Aorta (tissue), 5 donors: Measurements from ENCODE around the gene TH. TPM values are rescaled to one million over a fixed set of nuclear protein-coding genes. Genes with fewer than 3 reads are reported as not detected.

Experiments used
- ATAC-seq: fragments of 200-7000 bp; cut with Tn5 transposase; one replicate; pipeline ENCODE4 v1.9.1; 2022; ENCODE audit warnings: moderate library complexity; ENCODE audit not compliant: low FRiP score
- DNase-seq, 2 donors: peaks; one replicate each; pipeline ENCODE4 v3.0.0-alpha.2; 2020
- H3K27ac ChIP-seq, 2 donors: one replicate each; pipeline ENCODE4 v1.5.1; 2013; ENCODE audit warnings: low read length in 2 of 2, mild to moderate bottlenecking in 2 of 2, moderate library complexity in 2 of 2, control low read depth in 1 of 2, inconsistent platforms in 1 of 2, low read depth in 1 of 2
- H3K27me3 ChIP-seq, 2 donors: one replicate each; pipeline ENCODE4 v1.6.1; 2013; ENCODE audit warnings: control low read depth in 1 of 2, low read length in 1 of 2, mild to moderate bottlenecking in 1 of 2, moderate library complexity in 1 of 2; ENCODE audit not compliant: insufficient read depth in 2 of 2, control insufficient read depth in 1 of 2
- H3K36me3 ChIP-seq, 2 donors: one replicate each; pipeline ENCODE4 v1.6.1; 2013; ENCODE audit warnings: control low read depth in 1 of 2, low read length in 1 of 2, mild to moderate bottlenecking in 1 of 2; ENCODE audit not compliant: insufficient read depth in 2 of 2, control insufficient read depth in 1 of 2
- H3K4me1 ChIP-seq, 2 donors: one replicate each; pipeline ENCODE4 v1.6.1; 2013; ENCODE audit warnings: low read length in 2 of 2, control low read depth in 1 of 2, mild to moderate bottlenecking in 1 of 2, moderate library complexity in 1 of 2; ENCODE audit not compliant: insufficient read depth in 2 of 2, control insufficient read depth in 1 of 2
- H3K4me3 ChIP-seq, 2 donors: one replicate each; pipeline ENCODE4 v1.5.1; 2013; ENCODE audit warnings: low read length in 2 of 2, control low read depth in 1 of 2, mild to moderate bottlenecking in 1 of 2
- H3K9me3 ChIP-seq: one replicate; pipeline ENCODE4 v1.6.1; 2013; ENCODE audit warnings: mild to moderate bottlenecking, low read length; ENCODE audit not compliant: control insufficient read depth
- WGBS, 2 donors: extraction: QIAGEN DNeasy Blood & Tissue Kit; methylation state at CpG; one replicate each; pipeline ENCODE4 v1.1.7; 2013; 5-methylcytosine and 5-hydroxymethylcytosine counted together
- intact Hi-C, 2 donors: fragments of 100-400 bp; cut with DNase I; formaldehyde crosslinking; loops; one replicate each; pipeline versions ENCODE4 v1.14.2 to v1.15.0; 2022
- polyA plus RNA-seq, 2 donors: library from polyadenylated mRNA; stranded (reverse); fragments of 200-250 nt; gene quantifications; one replicate each; pipeline ENCODE4 v1.2.3, GENCODE V29; 2013
- total RNA-seq, 2 donors: library from RNA; stranded (reverse); fragmentation: NEBNext Ultra II Directional; extraction: Animal tissue kit (Norgen Biotek cat#: 25700); gene quantifications; one replicate each; pipeline ENCODE4 v1.2.1, GENCODE V29; 2021
- donor health status: healthy with polysubstance abuse.
- donor health status: Bipolar disorder and iron deficiency.
- donor health status: DM: no; HTN: no; CAD: no.
- donor health status: DM: no; HTN: no; CAD: no.
- donor health status: DM: yes; HTN: yes; CAD: no.

TH gene
- total and polyA plus RNA-seq, 4 donors = 0.45 TPM; not detected in 3

- Histone ChIP-seq H3K27ac (no peak overlapping the region), H3K4me1 (no peaks in the 10 kb centered on the region), H3K36me3 (no peaks in the 10 kb centered on the region), H3K27me3 (no peaks in the 10 kb centered on the region), H3K9me3 (peaks cover 2% of the 10 kb centered on the region), H3K4me3 (no peak overlapping the region)
- DNase-seq = peak; percentile 44 to 72
- WGBS, 2 donors = 90% methylated on average over 34 of the region's 34 CpGs
- intact Hi-C loops = no loop called here
- no peak for ATAC-seq
Observed at GRCh38 chr11:2215561-2216399, 44.2 kb upstream of the TH start.

- peak in 1 of 2 donors; percentile 33 for DNase-seq
- no peak overlapping the region for H3K27ac ChIP-seq
- H3K4me3 ChIP-seq = no peak overlapping the region
- no peaks in the 10 kb centered on the region for H3K4me1 ChIP-seq
- no peaks in the 10 kb centered on the region for H3K9me3 ChIP-seq
- no peak for ATAC-seq
- 82 to 85% methylated on average over 5 of the region's 5 CpGs for WGBS, 2 donors
- intact Hi-C loops = no loop called here
- no peaks in the 10 kb centered on the region for H3K27me3 ChIP-seq
- H3K36me3 ChIP-seq = no peaks in the 10 kb centered on the region
Observed at GRCh38 chr11:2215230-2215560, 43.6 kb upstream of the TH start.

GRCh38 chr11:2214527-2215229, 43.1 kb upstream of the TH start:
- ATAC-seq (no peak), DNase-seq (peak; percentile 42 to 49)
- Histone ChIP-seq H3K4me3 (no peak overlapping the region), H3K27me3 (no peaks in the 10 kb centered on the region), H3K27ac (no peak overlapping the region), H3K4me1 (no peaks in the 10 kb centered on the region), H3K36me3 (no peaks in the 10 kb centered on the region), H3K9me3 (no peaks in the 10 kb centered on the region)
- WGBS, 2 donors = 82 to 83% methylated on average over 28 of the region's 28 CpGs
- intact Hi-C loops = no loop called here

- intact Hi-C loops = no loop called here
- H3K27me3 ChIP-seq = no peaks in the 10 kb centered on the region
- no peak for ATAC-seq
- H3K4me1 ChIP-seq = no peaks in the 10 kb centered on the region
- no peak overlapping the region for H3K4me3 ChIP-seq
- H3K27ac ChIP-seq = no peak overlapping the region
- WGBS, 2 donors = 79 to 81% methylated on average over 11 of the region's 11 CpGs
- H3K9me3 ChIP-seq = no peaks in the 10 kb centered on the region
- no peaks in the 10 kb centered on the region for H3K36me3 ChIP-seq
- DNase-seq = peak in 1 of 2 donors; percentile 47
Observed at GRCh38 chr11:2213890-2214526, 42.4 kb upstream of the TH start.

DNA sequence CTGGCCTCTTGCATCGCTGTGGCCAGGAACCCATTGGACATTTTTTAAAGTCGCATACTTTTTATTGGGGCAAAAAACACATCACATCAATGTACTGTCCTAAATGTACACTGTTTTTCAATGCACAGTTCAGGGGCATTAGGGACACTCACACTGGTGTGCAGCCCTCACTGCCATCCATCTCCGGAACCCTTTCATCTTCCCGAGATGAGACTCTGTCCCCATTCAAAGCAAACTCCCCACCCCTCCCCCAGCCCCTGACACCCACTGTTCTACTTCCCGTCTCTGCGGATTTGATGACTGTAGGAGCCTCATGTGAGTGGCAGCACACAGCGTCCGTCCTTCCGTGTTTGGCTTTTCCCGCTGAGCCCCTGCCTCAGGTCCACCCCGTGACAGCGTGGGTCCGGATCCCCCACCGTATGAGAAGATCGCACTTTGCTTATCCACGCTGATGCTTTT, 41.8 kb upstream of the TH start:
- intact Hi-C loops = no loop called here
- ATAC-seq (no peak), DNase-seq (peak; percentile 63 to 64)
- no peak overlapping the region for H3K27ac ChIP-seq
- no peaks in the 10 kb centered on the region for H3K27me3 ChIP-seq
- no peaks in the 10 kb centered on the region for H3K4me1 ChIP-seq
- no peak overlapping the region for H3K4me3 ChIP-seq
- WGBS, 2 donors = 74 to 76% methylated on average over 16 of the region's 16 CpGs
- no peaks in the 10 kb centered on the region for H3K9me3 ChIP-seq
- H3K36me3 ChIP-seq = no peaks in the 10 kb centered on the region

DNA sequence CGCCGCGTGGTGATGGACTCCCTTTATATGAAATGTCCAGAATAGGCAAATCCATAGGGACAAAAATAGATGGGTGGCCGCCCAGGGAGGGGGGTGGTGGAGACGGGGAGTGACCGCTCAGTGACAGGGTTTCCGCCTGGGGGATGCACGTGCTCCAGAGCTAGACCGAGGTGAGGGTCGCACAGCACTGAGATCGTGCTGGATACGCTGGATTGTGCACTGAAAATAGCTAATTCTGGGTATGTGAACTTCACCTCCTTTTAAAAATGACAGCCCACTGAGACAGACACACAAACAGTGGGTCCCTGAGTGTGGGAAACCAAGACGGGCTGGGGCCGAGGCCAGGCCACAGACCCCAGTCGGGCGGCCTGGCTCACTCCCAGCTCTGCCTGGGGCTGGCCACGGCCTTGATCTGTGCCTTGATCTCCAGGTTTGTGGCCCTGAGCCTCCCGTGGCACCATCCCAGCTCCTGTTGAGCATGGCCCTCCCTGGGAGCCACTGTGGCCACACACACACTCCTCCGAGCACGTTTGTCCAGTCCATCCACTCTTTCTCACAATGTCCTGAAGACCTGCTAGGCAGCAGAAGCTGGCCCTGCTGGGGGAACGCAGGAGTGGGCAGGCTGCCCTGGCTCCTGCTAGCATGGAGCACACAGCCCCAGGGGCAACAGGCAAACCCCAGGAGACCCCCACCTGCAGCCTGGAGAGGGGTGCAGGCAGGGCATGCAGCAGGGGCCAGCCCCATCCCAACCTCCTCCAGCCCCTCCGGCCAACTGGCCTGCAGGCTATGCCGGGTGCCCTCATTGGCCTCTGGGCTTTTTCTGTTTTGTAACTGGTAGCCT, 41.0 kb upstream of the TH start:
- no peak overlapping the region for H3K4me3 ChIP-seq
- WGBS, 2 donors = 64 to 67% methylated on average over 23 of the region's 23 CpGs

GRCh38 chr11:2211113-2211971, 39.7 kb upstream of the TH start:
- DNase-seq (peak in 1 of 2 donors; percentile 71), ATAC-seq (no peak)
- no peak overlapping the region for H3K27ac ChIP-seq
- no peaks in the 10 kb centered on the region for H3K36me3 ChIP-seq
- H3K4me3 ChIP-seq = no peak overlapping the region
- peaks cover 5% of the 10 kb centered on the region for H3K9me3 ChIP-seq
- WGBS, 2 donors = 74 to 76% methylated on average over 27 to 30 of the region's 30 CpGs
- no peaks in the 10 kb centered on the region for H3K4me1 ChIP-seq
- no peaks in the 10 kb centered on the region for H3K27me3 ChIP-seq
- intact Hi-C loops = no loop called here

More for the DNA sequence above, 41.0 kb upstream of the TH start:
- intact Hi-C loops = no loop called here
- ATAC-seq (no peak), DNase-seq (peak in 1 of 2 donors; percentile 61)
- Histone ChIP-seq H3K4me1 (no peaks in the 10 kb centered on the region), H3K27ac (no peak overlapping the region), H3K9me3 (no peaks in the 10 kb centered on the region), H3K27me3 (no peaks in the 10 kb centered on the region), H3K36me3 (no peaks in the 10 kb centered on the region)
